Parathyroid adenoma (tissue), 2 donors: ENCODE data around the gene DEUP1.

Experiments used
- H2AFZ ChIP-seq: fragments of 300-600 bp; sonication (generic); one replicate; pipeline ENCODE4 v1.7.0; 2017; ENCODE audit warnings: antibody characterized with exemption, mild to moderate bottlenecking
- H3K27ac ChIP-seq: fragments of 300-600 bp; sonication (generic); one replicate; pipeline ENCODE4 v1.7.0; 2017
- H3K27me3 ChIP-seq: fragments of 300-600 bp; sonication (generic); one replicate; pipeline ENCODE4 v1.7.0; 2017; ENCODE audit warnings: low read length; ENCODE audit not compliant: control insufficient read depth, insufficient read depth
- H3K36me3 ChIP-seq: fragments of 300-600 bp; sonication (generic); one replicate; pipeline ENCODE4 v1.7.0; 2017; ENCODE audit warnings: low read length; ENCODE audit not compliant: control insufficient read depth, insufficient read depth
- H3K4me1 ChIP-seq: fragments of 300-600 bp; sonication (generic); one replicate; pipeline ENCODE4 v1.7.0; 2017; ENCODE audit warnings: control low read depth
- H3K4me2 ChIP-seq: fragments of 300-600 bp; sonication (generic); one replicate; pipeline ENCODE4 v1.7.0; 2017; ENCODE audit warnings: low read length
- H3K4me3 ChIP-seq: fragments of 300-600 bp; sonication (generic); one replicate; pipeline ENCODE4 v1.7.0; 2017; ENCODE audit warnings: low read depth, low read length
- H3K79me2 ChIP-seq: fragments of 300-600 bp; sonication (generic); one replicate; pipeline ENCODE4 v1.7.0; 2017; ENCODE audit warnings: control low read depth
- H3K9ac ChIP-seq: fragments of 300-600 bp; sonication (generic); one replicate; pipeline ENCODE4 v1.7.0; 2017; ENCODE audit warnings: mild to moderate bottlenecking
- H3K9me3 ChIP-seq: fragments of 300-600 bp; sonication (generic); one replicate; pipeline ENCODE4 v1.7.0; 2017; ENCODE audit warnings: low read length; ENCODE audit not compliant: control insufficient read depth
- CTCF ChIP-seq: fragments of 300-600 bp; sonication (generic); IDR thresholded peaks from one replicate; pipeline ENCODE4 v1.7.0; 2017; ENCODE audit warnings: antibody characterized with exemption, mild to moderate bottlenecking
- donor health status: primary hyperparathyroidism.

DEUP1 gene

GRCh38 chr11:93394488-93394887 is 63.9 kb downstream of the DEUP1 start:
- no peak overlapping the region for H3K4me3 ChIP-seq
- no peak overlapping the region for H3K4me2 ChIP-seq
- no peaks in the 10 kb centered on the region for H3K9me3 ChIP-seq
- no peak overlapping the region for H3K9ac ChIP-seq
- H3K79me2 ChIP-seq = no peaks in the 10 kb centered on the region
- H3K36me3 ChIP-seq = no peaks in the 10 kb centered on the region
- no peaks in the 10 kb centered on the region for H3K27me3 ChIP-seq
- no peak overlapping the region for H2AFZ ChIP-seq
- no peak for TF ChIP-seq CTCF
- no peaks in the 10 kb centered on the region for H3K4me1 ChIP-seq
- H3K27ac ChIP-seq = no peak overlapping the region

- Histone ChIP-seq H3K36me3 (no peaks in the 10 kb centered on the region), H3K4me1 (no peaks in the 10 kb centered on the region), H2AFZ (no peak overlapping the region), H3K9ac (no peak overlapping the region), H3K4me3 (no peak overlapping the region), H3K9me3 (no peaks in the 10 kb centered on the region), H3K27me3 (no peaks in the 10 kb centered on the region), H3K79me2 (no peaks in the 10 kb centered on the region), H3K27ac (no peak overlapping the region), H3K4me2 (no peak overlapping the region)
- no peak for TF ChIP-seq CTCF
Measured at GRCh38 chr11:93396316-93396715, 65.8 kb downstream of the DEUP1 start.

DNA sequence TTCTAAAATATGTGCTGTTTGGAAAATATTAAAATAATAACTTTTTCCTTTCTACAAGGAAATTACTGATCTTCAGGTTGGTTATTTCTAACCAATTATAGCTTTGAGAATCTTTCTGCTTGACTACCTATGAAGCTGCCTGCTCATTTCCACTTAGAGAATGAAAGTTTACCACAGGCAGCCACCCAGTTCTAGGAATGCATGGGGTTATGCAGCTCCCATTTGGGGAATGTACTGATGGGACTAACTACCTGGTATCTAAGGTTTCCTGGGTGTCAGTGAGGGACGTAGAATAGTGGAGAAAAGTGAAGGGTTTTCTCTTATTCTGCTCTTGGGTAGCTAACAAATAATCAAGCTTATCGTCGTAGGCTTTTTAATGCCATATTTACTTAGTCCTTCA is 73.4 kb downstream of the DEUP1 start:
- H3K4me3 ChIP-seq = no peak overlapping the region
- no peak for TF ChIP-seq CTCF
- no peak overlapping the region for H3K4me2 ChIP-seq
- H3K9me3 ChIP-seq = no peaks in the 10 kb centered on the region
- no peak overlapping the region for H3K27ac ChIP-seq
- H3K9ac ChIP-seq = no peak overlapping the region
- H3K27me3 ChIP-seq = no peaks in the 10 kb centered on the region
- no peak overlapping the region for H2AFZ ChIP-seq
- no peaks in the 10 kb centered on the region for H3K4me1 ChIP-seq
- no peaks in the 10 kb centered on the region for H3K36me3 ChIP-seq
- H3K79me2 ChIP-seq = no peaks in the 10 kb centered on the region

DNA sequence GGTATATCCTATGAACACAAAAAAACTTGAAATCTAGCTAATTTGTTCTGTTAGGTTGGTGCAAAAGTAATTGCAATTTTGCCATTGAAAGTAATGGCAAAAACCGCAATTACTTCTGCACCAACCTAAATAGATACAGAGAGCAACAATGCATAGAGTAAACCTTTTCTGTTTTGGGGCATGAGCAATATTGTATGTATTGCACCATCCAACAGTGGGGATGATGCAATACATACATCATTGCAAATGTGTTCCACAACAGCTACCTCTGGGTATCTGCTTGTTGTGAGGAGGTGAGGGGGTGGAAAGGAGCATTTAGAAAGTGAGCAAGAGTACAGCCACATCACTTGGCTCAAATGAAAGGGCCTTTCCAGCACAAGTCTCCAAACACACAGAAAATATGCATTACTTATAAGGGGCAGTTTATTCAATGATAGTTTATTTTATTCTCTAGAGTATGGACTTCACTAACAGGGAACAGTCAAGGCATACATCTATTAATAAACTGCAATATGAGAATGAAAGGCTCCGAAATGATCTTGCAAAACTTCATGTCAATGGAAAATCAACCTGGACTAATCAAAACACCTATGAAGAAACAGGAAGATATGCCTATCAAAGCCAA is 77.3 kb downstream of the DEUP1 start:
- H3K79me2 ChIP-seq = no peaks in the 10 kb centered on the region
- H3K27ac ChIP-seq = no peak overlapping the region
- TF ChIP-seq CTCF = no peak
- H3K9ac ChIP-seq = no peak overlapping the region
- no peak overlapping the region for H3K4me2 ChIP-seq
- H3K4me1 ChIP-seq = no peaks in the 10 kb centered on the region
- H3K27me3 ChIP-seq = no peaks in the 10 kb centered on the region
- H3K9me3 ChIP-seq = no peaks in the 10 kb centered on the region
- no peak overlapping the region for H3K4me3 ChIP-seq
- no peaks in the 10 kb centered on the region for H3K36me3 ChIP-seq
- no peak overlapping the region for H2AFZ ChIP-seq

DNA sequence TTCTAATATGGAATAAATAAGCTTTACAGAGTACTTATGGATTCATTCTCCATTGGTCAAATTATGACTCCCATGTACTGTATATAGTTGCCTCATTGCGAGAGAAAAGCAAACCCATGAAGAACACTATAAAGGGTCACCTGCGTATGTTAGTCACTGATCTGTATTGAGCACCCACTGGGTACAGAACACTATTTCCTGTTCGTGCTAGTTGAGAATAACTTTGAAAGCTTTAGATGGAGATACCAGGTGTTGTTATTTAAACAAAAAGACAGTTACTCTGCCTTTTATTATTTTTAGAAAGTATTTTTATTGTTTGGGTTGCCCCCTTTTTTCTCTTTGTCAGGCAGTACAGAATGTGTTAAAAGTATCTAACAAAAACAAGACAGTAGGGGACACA is 79.9 kb downstream of the DEUP1 start:
- H3K4me3 ChIP-seq = no peak overlapping the region
- no peaks in the 10 kb centered on the region for H3K27me3 ChIP-seq
- H3K4me1 ChIP-seq = no peaks in the 10 kb centered on the region
- H3K79me2 ChIP-seq = no peaks in the 10 kb centered on the region
- no peak overlapping the region for H3K4me2 ChIP-seq
- H3K36me3 ChIP-seq = no peaks in the 10 kb centered on the region
- H2AFZ ChIP-seq = no peak overlapping the region
- H3K9ac ChIP-seq = no peak overlapping the region
- no peak overlapping the region for H3K27ac ChIP-seq
- no peak for TF ChIP-seq CTCF
- H3K9me3 ChIP-seq = no peaks in the 10 kb centered on the region
